CD4-positive, alpha-beta T cell (primary cell): ENCODE data around the gene MYOZ3. TPM values are rescaled to one million over a fixed set of nuclear protein-coding genes. Genes with fewer than 3 reads are reported as not detected.

Experiments
- ATAC-seq: fragments of 200-7000 bp; cut with Tn5 transposase; one replicate; pipeline ENCODE4 v1.10.0; 2022; ENCODE audit warnings: mild to moderate bottlenecking; ENCODE audit not compliant: poor library complexity
- CTCF ChIA-PET: fragments of 350-600 bp; sonication (Branson Sonifier 250); formaldehyde crosslinking; loops from one replicate; lab custom pipeline; 2021; ENCODE audit warnings: antibody characterized with exemption, inconsistent platforms; lab: Charles Lee
- POLR2A ChIA-PET: fragments of 350-600 bp; sonication (Branson Sonifier 250); formaldehyde crosslinking; loops from one replicate; lab custom pipeline; 2021; ENCODE audit warnings: antibody characterized with exemption, inconsistent platforms; lab: Charles Lee
- DNase-seq, 14 experiments: peaks; one replicate each; pipeline ENCODE4 v3.0.0-alpha.2; 2013 to 2020; ENCODE audit warnings: mixed read lengths in 2 of 14
- H3K27ac ChIP-seq, 2 donors: one replicate each; pipeline versions ENCODE4 v1.5.1 to v1.7.0; 2013; ENCODE audit warnings: low read length in 2 of 2, low read depth in 1 of 2, mild to moderate bottlenecking in 1 of 2
- H3K27me3 ChIP-seq, 2 experiments: 1 replicate in 1 of 2; 2 replicates in 1 of 2; pipeline versions ENCODE4 v1.6.1 to v1.7.0; 2013; ENCODE audit warnings: low read length in 2 of 2, control low read depth in 1 of 2, mild to moderate bottlenecking in 1 of 2, moderate library complexity in 1 of 2; ENCODE audit not compliant: insufficient read depth in 2 of 2, control insufficient read depth in 1 of 2
- H3K36me3 ChIP-seq: one replicate; pipeline ENCODE4 v1.6.1; 2013; ENCODE audit warnings: low read length, control low read depth; ENCODE audit not compliant: insufficient read depth
- H3K4me1 ChIP-seq: one replicate; pipeline ENCODE4 v1.6.1; 2013; ENCODE audit warnings: low read length, control low read depth; ENCODE audit not compliant: insufficient read depth
- H3K4me3 ChIP-seq: one replicate; pipeline ENCODE4 v1.5.1; 2013; ENCODE audit warnings: mild to moderate bottlenecking, low read length, moderate library complexity
- H3K9me3 ChIP-seq, 2 experiments: 1 replicate in 1 of 2; 2 replicates in 1 of 2; pipeline versions ENCODE4 v1.6.1 to v1.7.0; 2013; ENCODE audit warnings: low read length in 2 of 2, mild to moderate bottlenecking in 2 of 2, control low read depth in 1 of 2, moderate library complexity in 1 of 2; ENCODE audit not compliant: control insufficient read depth in 1 of 2, insufficient read depth in 1 of 2
- H3K27ac Mint-ChIP-seq: one replicate; pipeline ENCODE4 v1.8.0; 2020; ENCODE audit warnings: mixed read lengths
- H3K27me3 Mint-ChIP-seq: one replicate; pipeline ENCODE4 v1.8.0; 2021; ENCODE audit warnings: mixed read lengths
- H3K36me3 Mint-ChIP-seq: one replicate; pipeline ENCODE4 v1.8.0; 2021; ENCODE audit warnings: low read depth, mixed read lengths
- H3K4me1 Mint-ChIP-seq: one replicate; pipeline ENCODE4 v1.8.0; 2021; ENCODE audit warnings: low read depth, mixed read lengths
- H3K4me3 Mint-ChIP-seq: one replicate; pipeline ENCODE4 v1.8.0; 2020; ENCODE audit warnings: mild to moderate bottlenecking, mixed read lengths
- H3K9me3 Mint-ChIP-seq: one replicate; pipeline ENCODE4 v1.8.0; 2020; ENCODE audit warnings: mixed read lengths
- CTCF ChIP-seq: fragments of 200-600 bp; IDR thresholded peaks from one replicate; pipeline ENCODE4 v1.8.0; 2022; ENCODE audit warnings: antibody characterized with exemption, mild to moderate bottlenecking
- intact Hi-C, 2 experiments: fragments of 100-400 bp; cut with DNase I in 1 of 2; cut with micrococcal nuclease in 1 of 2; formaldehyde crosslinking; loops; one replicate each; pipeline versions ENCODE4 v1.15.1 to v1.9.0; 2023 to 2025; cut with DNase I, micrococcal nuclease
- total RNA-seq, 174 experiments: library from RNA in 2 of 174; stranded (reverse) in 2 of 174; gene quantifications; one replicate each; pipeline ENCODE4 v1.2.3 and lab custom pipeline; 2021 to 2026

MYOZ3 gene
- total RNA-seq, 2 experiments from 2014 or later, result not detected

- ChIA-PET POLR2A (no interaction called here), CTCF (no interaction called here)
- H3K4me1 ChIP-seq, result peaks cover 27% of the 10 kb centered on the region
- Mint-ChIP-seq H3K27me3 (peaks cover 14% of the 10 kb centered on the region), H3K27ac (no peak overlapping the region), H3K36me3 (no peaks in the 10 kb centered on the region), H3K9me3 (no peaks in the 10 kb centered on the region), H3K4me3 (no peak overlapping the region), H3K4me1 (peaks cover 29% of the 10 kb centered on the region)
- no peak for TF ChIP-seq CTCF
- no peaks in the 10 kb centered on the region for H3K9me3 ChIP-seq
- H3K4me3 ChIP-seq, result no peak overlapping the region
- no peak for ATAC-seq
- H3K27ac ChIP-seq, result no peak overlapping the region
- no peak for DNase-seq
- intact Hi-C loops, result no loop called here
- peaks cover 0 to 6% of the 10 kb centered on the region in 2 experiments for H3K27me3 ChIP-seq
- H3K36me3 ChIP-seq, result no peaks in the 10 kb centered on the region
Observed at GRCh38 chr5:150626853-150627276, 34.2 kb upstream of the MYOZ3 start.

- intact Hi-C loops, result no loop called here
- Histone ChIP-seq H3K4me1 (peaks cover 27% of the 10 kb centered on the region), H3K9me3 (no peaks in the 10 kb centered on the region), H3K36me3 (no peaks in the 10 kb centered on the region), H3K27ac (no peak overlapping the region), H3K27me3 (peaks cover 0 to 6% of the 10 kb centered on the region in 2 experiments), H3K4me3 (no peak overlapping the region)
- no peak overlapping the region for H3K27ac Mint-ChIP-seq
- ChIA-PET POLR2A (no interaction called here), CTCF (no interaction called here)
- no peak for TF ChIP-seq CTCF
- no peak overlapping the region for H3K4me3 Mint-ChIP-seq
- ATAC-seq (no peak), DNase-seq (no peak)
- H3K9me3 Mint-ChIP-seq, result no peaks in the 10 kb centered on the region
- H3K36me3 Mint-ChIP-seq, result no peaks in the 10 kb centered on the region
- peaks cover 26% of the 10 kb centered on the region for H3K4me1 Mint-ChIP-seq
- peaks cover 14% of the 10 kb centered on the region for H3K27me3 Mint-ChIP-seq
Observed at GRCh38 chr5:150627731-150628545, 33.1 kb upstream of the MYOZ3 start.

GRCh38 chr5:150628936-150629485 lies 32.0 kb upstream of the MYOZ3 start:
- Mint-ChIP-seq H3K27me3 (peaks cover 12% of the 10 kb centered on the region), H3K4me1 (peaks cover 15% of the 10 kb centered on the region), H3K36me3 (no peaks in the 10 kb centered on the region), H3K27ac (no peak overlapping the region), H3K4me3 (no peak overlapping the region), H3K9me3 (no peaks in the 10 kb centered on the region)
- no peak for ATAC-seq
- TF ChIP-seq CTCF, result no peak
- H3K27ac ChIP-seq, result no peak overlapping the region
- no peaks in the 10 kb centered on the region for H3K36me3 ChIP-seq
- H3K9me3 ChIP-seq, result no peaks in the 10 kb centered on the region
- CTCF ChIA-PET, result no interaction called here
- no peak for DNase-seq
- no peak overlapping the region for H3K4me3 ChIP-seq
- POLR2A ChIA-PET, result no interaction called here
- intact Hi-C loops, result no loop called here
- peaks cover 18% of the 10 kb centered on the region for H3K4me1 ChIP-seq
- H3K27me3 ChIP-seq, result peaks cover 0 to 6% of the 10 kb centered on the region in 2 experiments
